ENCODE results near the gene SND1. TPM values are rescaled to one million over a fixed set of nuclear protein-coding genes. Genes with fewer than 3 reads are reported as not detected.

Gene SND1
- total and polyA plus RNA-seq, 4 donors = 50.3 to 150 (median 105) TPM

DNA sequence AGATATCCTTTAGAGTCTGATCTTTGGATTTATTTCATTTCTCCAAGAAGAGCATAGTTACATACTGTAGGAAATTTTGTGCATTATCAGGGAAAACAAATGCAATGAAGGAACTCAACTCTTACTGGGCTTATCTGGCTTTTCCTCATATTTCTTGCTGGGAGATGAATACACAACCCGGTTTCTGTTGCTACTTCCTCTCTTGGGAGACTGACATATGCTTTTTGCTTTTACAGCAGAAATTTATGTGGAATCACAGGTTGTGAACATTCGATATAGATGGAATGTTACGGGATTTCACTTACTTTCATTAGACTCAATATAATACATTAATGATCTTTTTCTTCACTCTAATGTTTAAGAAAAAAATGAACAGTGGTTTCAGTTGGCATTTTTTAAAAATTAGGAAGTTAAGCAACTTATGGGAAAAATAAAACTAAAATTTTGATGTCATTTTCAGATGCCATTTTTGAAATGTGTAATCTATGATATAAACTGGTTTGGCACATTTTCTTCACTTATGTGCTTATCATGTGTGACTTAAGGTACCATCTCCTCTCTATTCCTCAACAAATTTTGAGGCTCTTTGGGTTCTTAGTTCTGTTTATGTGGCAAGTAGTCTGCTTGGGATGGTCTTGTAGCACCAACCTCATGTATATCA, 7.1 kb downstream of the SND1 start:
- 74% methylated on average over 3 of the region's 3 CpGs for WGBS, 2 donors
- intact Hi-C loops (cut with DNase I) = no loop called here
- H3K4me3 ChIP-seq (ENCODE audit: low read length in 2 of 2) = no peak overlapping the region
- no peaks in the 10 kb centered on the region for H3K27me3 ChIP-seq (ENCODE audit: control insufficient read depth in 1 of 2, insufficient read depth in 2 of 2, low read length in 1 of 2)
- DNase-seq = no peak
- H3K27ac ChIP-seq (ENCODE audit: low read depth in 1 of 2, low read length in 2 of 2) = no peak overlapping the region
- no peaks in the 10 kb centered on the region for H3K36me3 ChIP-seq (ENCODE audit: control insufficient read depth in 1 of 2, insufficient read depth in 2 of 2, low read length in 1 of 2)
- no peaks in the 10 kb centered on the region for H3K9me3 ChIP-seq (ENCODE audit: control insufficient read depth, low read length)
- no peak for ATAC-seq (ENCODE audit: low FRiP score)
- H3K4me1 ChIP-seq (ENCODE audit: control insufficient read depth in 1 of 2, insufficient read depth in 2 of 2, low read length in 2 of 2) = no peaks in the 10 kb centered on the region

DNA sequence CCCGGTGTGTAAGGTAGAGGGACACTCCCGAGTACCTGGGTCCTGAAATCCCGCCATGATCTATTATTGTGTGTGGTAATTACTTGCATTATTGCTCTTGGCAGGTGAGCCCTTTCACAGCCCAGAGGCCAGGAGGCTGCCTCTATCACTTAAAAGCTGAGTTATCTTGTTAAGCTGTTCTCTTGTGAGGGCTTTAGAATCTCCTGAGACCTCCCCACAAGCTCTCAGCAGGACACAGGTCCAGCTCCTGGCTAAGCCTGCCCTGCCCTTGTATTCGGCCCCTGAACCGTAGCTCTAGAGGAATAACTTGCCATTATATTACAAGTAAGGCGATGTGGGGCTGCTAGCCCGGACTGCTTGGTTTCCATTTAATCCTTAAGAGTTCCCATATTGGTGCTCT, 13.9 kb downstream of the SND1 start:
- H3K27me3 ChIP-seq (ENCODE audit: control insufficient read depth in 1 of 2, insufficient read depth in 2 of 2, low read length in 1 of 2) = no peaks in the 10 kb centered on the region
- peaks cover 0 to 2% of the 10 kb centered on the region in 2 donors for H3K36me3 ChIP-seq (ENCODE audit: control insufficient read depth in 1 of 2, insufficient read depth in 2 of 2, low read length in 1 of 2)
- no peak overlapping the region for H3K4me3 ChIP-seq (ENCODE audit: low read length in 2 of 2)
- no peaks in the 10 kb centered on the region for H3K9me3 ChIP-seq (ENCODE audit: control insufficient read depth, low read length)
- no peak for DNase-seq
- no peak for ATAC-seq (ENCODE audit: low FRiP score)
- no peak overlapping the region for H3K27ac ChIP-seq (ENCODE audit: low read depth in 1 of 2, low read length in 2 of 2)
- WGBS, 2 donors = 73 to 83% methylated on average over 7 of the region's 7 CpGs
- H3K4me1 ChIP-seq (ENCODE audit: control insufficient read depth in 1 of 2, insufficient read depth in 2 of 2, low read length in 2 of 2) = peaks cover 0 to 7% of the 10 kb centered on the region in 2 donors
- intact Hi-C loops (cut with DNase I) = no loop called here

DNA sequence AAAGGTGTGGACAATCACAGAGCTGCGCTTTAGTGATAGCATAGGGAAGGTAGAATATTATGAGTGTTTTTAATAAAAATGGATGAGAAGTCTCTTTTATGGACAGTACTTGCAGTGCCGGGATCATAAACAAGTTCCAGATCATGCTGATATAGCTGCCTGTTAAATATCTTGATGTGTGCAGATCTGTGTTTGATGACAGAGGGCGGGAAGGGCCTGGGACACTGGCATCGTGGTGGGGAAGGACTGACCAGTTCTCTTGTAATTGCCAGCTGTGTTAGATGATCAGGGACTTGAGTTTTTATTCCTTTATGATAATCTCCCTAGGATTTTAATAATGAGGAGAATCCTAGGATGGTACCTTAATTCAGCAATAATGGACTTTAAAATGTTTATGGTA, 14.6 kb downstream of the SND1 start:
- ATAC-seq (ENCODE audit: low FRiP score) = no peak
- 77 to 80% methylated on average over 4 of the region's 4 CpGs for WGBS, 2 donors
- no peak for DNase-seq
- Histone ChIP-seq H3K9me3 (ENCODE audit: control insufficient read depth, low read length) (no peaks in the 10 kb centered on the region), H3K4me1 (ENCODE audit: control insufficient read depth in 1 of 2, insufficient read depth in 2 of 2, low read length in 2 of 2) (peaks cover 0 to 7% of the 10 kb centered on the region in 2 donors), H3K36me3 (ENCODE audit: control insufficient read depth in 1 of 2, insufficient read depth in 2 of 2, low read length in 1 of 2) (peaks cover 0 to 2% of the 10 kb centered on the region in 2 donors), H3K27ac (ENCODE audit: low read depth in 1 of 2, low read length in 2 of 2) (no peak overlapping the region), H3K27me3 (ENCODE audit: control insufficient read depth in 1 of 2, insufficient read depth in 2 of 2, low read length in 1 of 2) (no peaks in the 10 kb centered on the region), H3K4me3 (ENCODE audit: low read length in 2 of 2) (no peak overlapping the region)
- intact Hi-C loops (cut with DNase I) = no loop called here

DNA sequence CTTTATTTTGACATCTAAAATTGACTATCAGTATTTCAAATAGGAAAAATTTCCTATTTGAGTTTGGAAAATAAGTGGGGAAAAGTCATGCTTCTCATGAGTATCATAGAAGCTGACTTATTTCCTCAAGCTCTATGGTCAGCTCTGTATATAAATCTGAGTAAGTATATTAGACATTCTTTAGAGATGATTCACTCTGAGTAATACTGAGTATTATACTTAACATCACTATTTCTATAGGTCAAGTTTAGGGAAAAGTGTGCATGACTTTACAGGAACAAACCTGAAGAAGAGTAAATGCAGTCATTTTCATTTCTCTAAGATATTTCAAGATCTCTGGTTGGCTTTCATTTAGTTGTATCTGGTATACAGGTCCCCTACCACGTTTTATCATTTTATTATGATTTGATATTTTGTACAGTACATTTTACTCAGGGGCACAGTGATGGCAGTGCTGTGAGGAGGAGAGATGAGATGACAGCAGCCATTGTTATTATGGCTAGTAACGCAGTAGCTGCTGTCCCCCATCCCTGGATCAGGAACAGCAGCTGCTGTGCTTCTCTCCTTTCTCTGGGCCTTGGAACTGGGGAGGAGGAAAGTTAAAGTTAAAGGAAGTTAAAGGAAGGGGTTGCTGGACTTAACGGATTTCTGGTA, 15.2 kb downstream of the SND1 start:
- no peaks in the 10 kb centered on the region for H3K27me3 ChIP-seq (ENCODE audit: control insufficient read depth in 1 of 2, insufficient read depth in 2 of 2, low read length in 1 of 2)
- DNase-seq (no peak), ATAC-seq (ENCODE audit: low FRiP score) (no peak)
- no peaks in the 10 kb centered on the region for H3K9me3 ChIP-seq (ENCODE audit: control insufficient read depth, low read length)
- no peak overlapping the region for H3K27ac ChIP-seq (ENCODE audit: low read depth in 1 of 2, low read length in 2 of 2)
- intact Hi-C loops (cut with DNase I) = no loop called here
- peaks cover 0 to 2% of the 10 kb centered on the region in 2 donors for H3K36me3 ChIP-seq (ENCODE audit: control insufficient read depth in 1 of 2, insufficient read depth in 2 of 2, low read length in 1 of 2)
- peaks cover 0 to 7% of the 10 kb centered on the region in 2 donors for H3K4me1 ChIP-seq (ENCODE audit: control insufficient read depth in 1 of 2, insufficient read depth in 2 of 2, low read length in 2 of 2)
- 66 to 78% methylated on average over 3 of the region's 3 CpGs for WGBS, 2 donors
- no peak overlapping the region for H3K4me3 ChIP-seq (ENCODE audit: low read length in 2 of 2)

DNA sequence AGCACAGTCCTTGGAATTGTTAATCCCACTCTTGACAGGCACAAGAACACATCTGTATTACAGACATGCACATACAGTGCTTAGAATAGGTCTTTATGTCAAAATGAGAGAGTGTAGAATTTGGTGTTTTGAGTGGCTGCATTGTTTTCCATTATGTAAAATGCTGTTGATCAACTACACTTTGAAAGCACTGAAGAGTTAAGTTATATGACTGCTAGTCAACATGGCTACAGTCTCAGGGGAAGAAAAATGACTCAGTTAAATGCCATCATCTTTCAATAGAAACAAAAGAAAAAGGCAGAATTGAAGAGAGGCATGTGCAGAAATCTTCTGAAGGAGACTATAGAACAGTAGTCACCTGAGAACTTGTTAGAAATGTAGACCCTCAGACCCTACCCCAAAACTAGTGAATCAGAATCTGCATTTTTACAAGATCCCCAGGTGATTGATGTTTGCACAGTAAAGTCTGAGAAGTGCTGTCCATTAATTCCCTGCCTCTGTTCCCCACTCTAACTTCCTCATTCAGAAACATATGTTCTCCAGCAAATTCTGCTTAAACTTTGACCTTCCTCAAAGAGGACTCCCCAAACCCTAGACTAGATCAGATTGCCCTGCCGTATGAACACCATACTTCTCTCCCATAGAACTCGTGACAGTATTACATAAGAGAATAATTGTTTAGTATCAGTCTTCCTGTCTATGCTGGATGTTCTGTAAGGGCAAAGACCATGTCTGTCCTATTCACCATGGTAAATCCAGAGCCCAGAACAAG, 16.0 kb downstream of the SND1 start:
- Histone ChIP-seq H3K4me3 (ENCODE audit: low read length in 2 of 2) (no peak overlapping the region), H3K36me3 (ENCODE audit: control insufficient read depth in 1 of 2, insufficient read depth in 2 of 2, low read length in 1 of 2) (peaks cover 0 to 2% of the 10 kb centered on the region in 2 donors), H3K4me1 (ENCODE audit: control insufficient read depth in 1 of 2, insufficient read depth in 2 of 2, low read length in 2 of 2) (peaks cover 0 to 7% of the 10 kb centered on the region in 2 donors), H3K9me3 (ENCODE audit: control insufficient read depth, low read length) (no peaks in the 10 kb centered on the region), H3K27me3 (ENCODE audit: control insufficient read depth in 1 of 2, insufficient read depth in 2 of 2, low read length in 1 of 2) (no peaks in the 10 kb centered on the region), H3K27ac (ENCODE audit: low read depth in 1 of 2, low read length in 2 of 2) (no peak overlapping the region)
- WGBS, 2 donors = 79 to 82% methylated on average over 2 of the region's 2 CpGs
- intact Hi-C loops (cut with DNase I) = no loop called here
- ATAC-seq (ENCODE audit: low FRiP score) (no peak), DNase-seq (no peak)

DNA sequence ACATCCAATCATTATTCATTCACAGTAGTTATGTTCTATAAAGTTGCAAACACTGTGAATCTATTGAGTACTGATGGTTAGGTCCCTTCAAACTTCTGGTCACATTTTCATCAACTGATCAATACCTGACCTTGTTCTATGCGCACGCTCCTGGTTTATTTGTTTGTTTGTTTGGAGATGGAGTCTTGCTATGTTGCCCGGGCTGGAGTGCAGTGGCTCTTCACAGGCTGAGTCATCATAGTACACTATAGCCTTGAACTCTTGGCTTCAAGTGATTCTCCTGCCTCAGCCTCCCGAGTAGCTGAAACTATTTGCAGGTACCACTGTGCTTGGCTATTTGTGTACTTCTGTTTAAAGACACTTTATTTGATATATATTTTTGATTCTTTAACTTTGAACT, 19.3 kb downstream of the SND1 start:
- ATAC-seq (ENCODE audit: low FRiP score) = no peak

DNA sequence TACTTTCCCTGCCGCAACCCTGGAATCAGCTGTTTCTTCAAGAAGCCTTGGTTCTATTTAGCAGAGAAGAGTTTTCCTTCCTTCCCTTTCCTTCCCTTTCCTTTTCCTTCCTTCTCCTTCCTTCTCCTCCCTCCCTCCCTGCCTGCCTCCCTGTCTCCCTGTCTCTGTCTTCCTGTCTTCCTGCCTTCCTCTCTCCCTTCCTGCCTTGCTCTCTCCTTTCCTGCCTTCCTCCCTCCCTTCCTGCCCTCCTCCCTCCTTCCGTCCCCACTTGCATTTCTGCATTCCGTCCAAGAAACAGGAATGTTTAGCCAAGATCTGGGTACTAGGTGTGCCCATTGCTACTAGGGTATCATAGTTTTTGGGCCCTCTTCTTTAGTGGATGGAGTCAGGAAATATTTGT, 21.9 kb downstream of the SND1 start:
- 26 to 30% methylated on average over 3 of the region's 3 CpGs for WGBS, 2 donors
- H3K4me1 ChIP-seq (ENCODE audit: control insufficient read depth in 1 of 2, insufficient read depth in 2 of 2, low read length in 2 of 2) = no peaks in the 10 kb centered on the region
- peak overlapping the region in 1 of 2 donors; percentile 79 for H3K27ac ChIP-seq (ENCODE audit: low read depth in 1 of 2, low read length in 2 of 2)
- H3K27me3 ChIP-seq (ENCODE audit: control insufficient read depth in 1 of 2, insufficient read depth in 2 of 2, low read length in 1 of 2) = no peaks in the 10 kb centered on the region
- no peaks in the 10 kb centered on the region for H3K36me3 ChIP-seq (ENCODE audit: control insufficient read depth in 1 of 2, insufficient read depth in 2 of 2, low read length in 1 of 2)
- no peak for DNase-seq
- no peaks in the 10 kb centered on the region for H3K9me3 ChIP-seq (ENCODE audit: control insufficient read depth, low read length)
- intact Hi-C loops (cut with DNase I) = no loop called here
- no peak for ATAC-seq (ENCODE audit: low FRiP score)
- H3K4me3 ChIP-seq (ENCODE audit: low read length in 2 of 2) = no peak overlapping the region

More for the DNA sequence above, 19.3 kb downstream of the SND1 start:
- peaks cover 0 to 1% of the 10 kb centered on the region in 2 donors for H3K4me1 ChIP-seq (ENCODE audit: control insufficient read depth in 1 of 2, insufficient read depth in 2 of 2, low read length in 2 of 2)
- H3K27me3 ChIP-seq (ENCODE audit: control insufficient read depth in 1 of 2, insufficient read depth in 2 of 2, low read length in 1 of 2) = no peaks in the 10 kb centered on the region
- intact Hi-C loops (cut with DNase I) = no loop called here
- no peaks in the 10 kb centered on the region for H3K9me3 ChIP-seq (ENCODE audit: control insufficient read depth, low read length)
- H3K27ac ChIP-seq (ENCODE audit: low read depth in 1 of 2, low read length in 2 of 2) = no peak overlapping the region
- peaks cover 0 to 2% of the 10 kb centered on the region in 2 donors for H3K36me3 ChIP-seq (ENCODE audit: control insufficient read depth in 1 of 2, insufficient read depth in 2 of 2, low read length in 1 of 2)
- H3K4me3 ChIP-seq (ENCODE audit: low read length in 2 of 2) = no peak overlapping the region
- 90 to 95% methylated on average over 4 of the region's 4 CpGs for WGBS, 2 donors
- DNase-seq = no peak

DNA sequence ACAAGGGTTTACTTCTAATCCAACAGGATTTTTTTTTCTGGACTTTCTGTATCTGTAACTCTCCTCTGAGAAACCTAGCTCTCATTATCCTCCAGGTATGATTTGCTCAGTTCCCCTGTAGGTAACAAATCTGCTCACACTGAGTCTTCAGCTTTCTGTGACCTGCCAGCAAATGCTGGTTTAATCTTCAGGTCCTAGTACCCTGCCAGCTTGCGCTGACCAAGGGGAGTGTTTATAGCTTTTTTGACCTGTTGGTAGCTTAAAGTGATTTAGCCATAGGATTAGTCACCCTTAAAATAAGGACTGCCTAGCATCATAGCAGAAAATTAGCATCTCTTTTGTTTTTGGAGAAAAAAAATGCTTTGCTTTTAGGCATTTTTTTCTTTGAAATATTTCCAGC, 22.4 kb downstream of the SND1 start:
- no peak overlapping the region for H3K4me3 ChIP-seq (ENCODE audit: low read length in 2 of 2)
- no peak for DNase-seq
- 29 to 30% methylated on average over 1 of the region's 1 CpG for WGBS, 2 donors
- H3K27me3 ChIP-seq (ENCODE audit: control insufficient read depth in 1 of 2, insufficient read depth in 2 of 2, low read length in 1 of 2) = no peaks in the 10 kb centered on the region
- H3K36me3 ChIP-seq (ENCODE audit: control insufficient read depth in 1 of 2, insufficient read depth in 2 of 2, low read length in 1 of 2) = no peaks in the 10 kb centered on the region
- H3K4me1 ChIP-seq (ENCODE audit: control insufficient read depth in 1 of 2, insufficient read depth in 2 of 2, low read length in 2 of 2) = no peaks in the 10 kb centered on the region
- H3K9me3 ChIP-seq (ENCODE audit: control insufficient read depth, low read length) = no peaks in the 10 kb centered on the region
- no peak for ATAC-seq (ENCODE audit: low FRiP score)
- H3K27ac ChIP-seq (ENCODE audit: low read depth in 1 of 2, low read length in 2 of 2) = peak overlapping the region in 1 of 2 donors; percentile 71
- intact Hi-C loops (cut with DNase I) = no loop called here
